ENCODE data around the gene CPNE7.

DNA sequence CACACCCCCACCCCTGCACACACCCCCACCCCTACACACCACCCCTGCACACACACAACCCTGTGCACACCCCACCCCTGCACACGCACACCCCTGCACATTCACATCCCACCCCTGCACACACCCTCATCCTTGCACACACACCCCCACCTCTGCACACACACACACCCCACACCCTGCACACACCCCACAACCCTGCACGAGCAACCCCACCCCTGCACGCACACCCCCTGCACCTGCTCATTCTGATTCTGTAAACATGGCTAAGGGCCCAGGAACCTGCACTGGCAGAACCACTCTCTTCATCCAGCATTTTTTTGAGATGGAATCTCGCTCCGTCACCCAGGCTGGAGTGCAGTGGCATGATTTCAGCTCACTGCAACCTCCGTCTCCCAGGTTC, 63.8 kb downstream of the CPNE7 start:
- no peak for TF ChIP-seq SP1 (IDR thresholded peaks at IDR 0.05)
- TF ChIP-seq, protein P1, sequence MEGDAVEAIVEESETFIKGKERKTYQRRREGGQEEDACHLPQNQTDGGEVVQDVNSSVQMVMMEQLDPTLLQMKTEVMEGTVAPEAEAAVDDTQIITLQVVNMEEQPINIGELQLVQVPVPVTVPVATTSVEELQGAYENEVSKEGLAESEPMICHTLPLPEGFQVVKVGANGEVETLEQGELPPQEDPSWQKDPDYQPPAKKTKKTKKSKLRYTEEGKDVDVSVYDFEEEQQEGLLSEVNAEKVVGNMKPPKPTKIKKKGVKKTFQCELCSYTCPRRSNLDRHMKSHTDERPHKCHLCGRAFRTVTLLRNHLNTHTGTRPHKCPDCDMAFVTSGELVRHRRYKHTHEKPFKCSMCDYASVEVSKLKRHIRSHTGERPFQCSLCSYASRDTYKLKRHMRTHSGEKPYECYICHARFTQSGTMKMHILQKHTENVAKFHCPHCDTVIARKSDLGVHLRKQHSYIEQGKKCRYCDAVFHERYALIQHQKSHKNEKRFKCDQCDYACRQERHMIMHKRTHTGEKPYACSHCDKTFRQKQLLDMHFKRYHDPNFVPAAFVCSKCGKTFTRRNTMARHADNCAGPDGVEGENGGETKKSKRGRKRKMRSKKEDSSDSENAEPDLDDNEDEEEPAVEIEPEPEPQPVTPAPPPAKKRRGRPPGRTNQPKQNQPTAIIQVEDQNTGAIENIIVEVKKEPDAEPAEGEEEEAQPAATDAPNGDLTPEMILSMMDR (IDR thresholded peaks at IDR 0.05; ENCODE audit: low read depth, low read length, missing input control) = no peak
- TF ChIP-seq TAF1 (conservative IDR thresholded peaks at IDR 0.05) = no peak
- TF ChIP-seq, protein P2, sequence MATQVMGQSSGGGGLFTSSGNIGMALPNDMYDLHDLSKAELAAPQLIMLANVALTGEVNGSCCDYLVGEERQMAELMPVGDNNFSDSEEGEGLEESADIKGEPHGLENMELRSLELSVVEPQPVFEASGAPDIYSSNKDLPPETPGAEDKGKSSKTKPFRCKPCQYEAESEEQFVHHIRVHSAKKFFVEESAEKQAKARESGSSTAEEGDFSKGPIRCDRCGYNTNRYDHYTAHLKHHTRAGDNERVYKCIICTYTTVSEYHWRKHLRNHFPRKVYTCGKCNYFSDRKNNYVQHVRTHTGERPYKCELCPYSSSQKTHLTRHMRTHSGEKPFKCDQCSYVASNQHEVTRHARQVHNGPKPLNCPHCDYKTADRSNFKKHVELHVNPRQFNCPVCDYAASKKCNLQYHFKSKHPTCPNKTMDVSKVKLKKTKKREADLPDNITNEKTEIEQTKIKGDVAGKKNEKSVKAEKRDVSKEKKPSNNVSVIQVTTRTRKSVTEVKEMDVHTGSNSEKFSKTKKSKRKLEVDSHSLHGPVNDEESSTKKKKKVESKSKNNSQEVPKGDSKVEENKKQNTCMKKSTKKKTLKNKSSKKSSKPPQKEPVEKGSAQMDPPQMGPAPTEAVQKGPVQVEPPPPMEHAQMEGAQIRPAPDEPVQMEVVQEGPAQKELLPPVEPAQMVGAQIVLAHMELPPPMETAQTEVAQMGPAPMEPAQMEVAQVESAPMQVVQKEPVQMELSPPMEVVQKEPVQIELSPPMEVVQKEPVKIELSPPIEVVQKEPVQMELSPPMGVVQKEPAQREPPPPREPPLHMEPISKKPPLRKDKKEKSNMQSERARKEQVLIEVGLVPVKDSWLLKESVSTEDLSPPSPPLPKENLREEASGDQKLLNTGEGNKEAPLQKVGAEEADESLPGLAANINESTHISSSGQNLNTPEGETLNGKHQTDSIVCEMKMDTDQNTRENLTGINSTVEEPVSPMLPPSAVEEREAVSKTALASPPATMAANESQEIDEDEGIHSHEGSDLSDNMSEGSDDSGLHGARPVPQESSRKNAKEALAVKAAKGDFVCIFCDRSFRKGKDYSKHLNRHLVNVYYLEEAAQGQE (IDR thresholded peaks at IDR 0.05) = no peak
- TF ChIP-seq, protein P3, sequence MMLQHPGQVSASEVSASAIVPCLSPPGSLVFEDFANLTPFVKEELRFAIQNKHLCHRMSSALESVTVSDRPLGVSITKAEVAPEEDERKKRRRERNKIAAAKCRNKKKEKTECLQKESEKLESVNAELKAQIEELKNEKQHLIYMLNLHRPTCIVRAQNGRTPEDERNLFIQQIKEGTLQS (IDR thresholded peaks at IDR 0.05) = no peak
- TF ChIP-seq FOXA1 (IDR thresholded peaks at IDR 0.05) = no peak
- no peak for TF ChIP-seq EGR1 (IDR thresholded peaks at IDR 0.05; ENCODE audit: low read depth in 2 of 2)
- TF ChIP-seq, protein P4, sequence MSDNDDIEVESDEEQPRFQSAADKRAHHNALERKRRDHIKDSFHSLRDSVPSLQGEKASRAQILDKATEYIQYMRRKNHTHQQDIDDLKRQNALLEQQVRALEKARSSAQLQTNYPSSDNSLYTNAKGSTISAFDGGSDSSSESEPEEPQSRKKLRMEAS (IDR thresholded peaks at IDR 0.05) = no peak
- TF ChIP-seq JUND (IDR thresholded peaks at IDR 0.05) = no peak
- TF ChIP-seq YY1 (IDR thresholded peaks at IDR 0.05) = no peak
- no peak for TF ChIP-seq GABPA (IDR thresholded peaks at IDR 0.05 in 1 of 2, conservative IDR thresholded peaks at IDR 0.05 in 1 of 2)
